ENCODE data around the gene LEKR1. TPM values are rescaled to one million over a fixed set of nuclear protein-coding genes. Genes with fewer than 3 reads are reported as not detected.

The LEKR1 gene
- total and polyA plus RNA-seq, 9 of the 15 experiments (the other 6 are each of a cell fraction or from before 2014, with no cell fraction given) = 0.76 to 1.8 (median 1.2) TPM

DNA sequence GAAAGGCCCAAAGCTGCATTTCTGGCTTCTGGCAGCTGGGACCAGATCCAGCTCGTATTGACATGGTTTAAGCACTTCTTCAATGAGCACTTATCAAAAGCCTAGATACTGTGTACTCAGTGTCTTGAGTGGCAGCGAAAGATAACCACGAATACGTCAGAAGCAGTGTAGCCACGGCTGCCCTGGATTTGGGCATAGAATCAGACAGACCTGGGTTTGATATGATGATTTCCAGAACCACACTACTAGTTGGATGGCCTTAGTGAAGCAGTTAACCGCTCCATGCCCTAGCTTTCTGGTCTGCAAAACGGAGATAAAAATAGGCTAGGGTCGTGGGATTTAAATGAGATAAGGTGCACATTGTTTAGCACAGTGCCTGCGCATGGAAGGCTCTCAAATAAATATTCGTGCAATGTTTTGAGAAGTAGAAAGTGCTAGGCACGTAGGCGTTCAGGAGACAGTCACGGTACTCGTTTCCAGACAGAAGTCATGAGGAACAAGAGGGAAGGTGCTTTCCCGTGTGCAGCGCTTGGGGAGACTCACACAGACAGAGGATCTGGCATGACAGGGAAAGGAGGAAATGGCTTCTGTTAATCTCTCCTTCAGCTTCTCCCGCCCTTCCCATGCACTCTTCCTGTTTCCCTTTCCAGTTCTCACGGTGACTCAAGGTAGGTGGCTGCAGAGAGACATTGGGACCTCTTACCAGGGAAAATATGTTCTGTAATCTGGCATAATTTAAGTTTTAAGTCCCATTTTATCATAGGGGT lies 263.5 kb downstream of the LEKR1 start (continued):
- TF ChIP-seq, protein P1, sequence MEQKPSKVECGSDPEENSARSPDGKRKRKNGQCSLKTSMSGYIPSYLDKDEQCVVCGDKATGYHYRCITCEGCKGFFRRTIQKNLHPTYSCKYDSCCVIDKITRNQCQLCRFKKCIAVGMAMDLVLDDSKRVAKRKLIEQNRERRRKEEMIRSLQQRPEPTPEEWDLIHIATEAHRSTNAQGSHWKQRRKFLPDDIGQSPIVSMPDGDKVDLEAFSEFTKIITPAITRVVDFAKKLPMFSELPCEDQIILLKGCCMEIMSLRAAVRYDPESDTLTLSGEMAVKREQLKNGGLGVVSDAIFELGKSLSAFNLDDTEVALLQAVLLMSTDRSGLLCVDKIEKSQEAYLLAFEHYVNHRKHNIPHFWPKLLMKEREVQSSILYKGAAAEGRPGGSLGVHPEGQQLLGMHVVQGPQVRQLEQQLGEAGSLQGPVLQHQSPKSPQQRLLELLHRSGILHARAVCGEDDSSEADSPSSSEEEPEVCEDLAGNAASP (IDR thresholded peaks at IDR 0.05) = no peak
- TF ChIP-seq FOXJ2 (tag; IDR thresholded peaks at IDR 0.05) (peak; percentile 80; the same call in 1 of the 2 replicates), PBX2 (CRISPR knock-in tag; IDR thresholded peaks at IDR 0.05; ENCODE audit: low read depth) (no peak), PBX2 (tag; conservative IDR thresholded peaks at IDR 0.05; ENCODE audit: low read depth) (peak; percentile 57; the same call in 1 of the 2 replicates), RHOXF2B (CRISPR knock-in tag; conservative IDR thresholded peaks at IDR 0.05) (0 out of 2 replicates have a peak, but pooled peaks have one; percentile 52), FOXA3 (CRISPR knock-in tag; conservative IDR thresholded peaks at IDR 0.05 in 1 of 2, IDR thresholded peaks at IDR 0.05 in 1 of 2) (peak in 1 of 2 experiments; percentile 80), ARNT (IDR thresholded peaks at IDR 0.05) (no peak; a peak in 1 of 4 replicates), TFAM (CRISPR knock-in tag; conservative IDR thresholded peaks at IDR 0.05) (no peak), DMBX1 (CRISPR knock-in tag; IDR thresholded peaks at IDR 0.05; ENCODE audit: borderline replicate concordance) (peak; percentile 70; the same call in 1 of the 2 replicates), SRSF7 (optimal IDR thresholded peaks at IDR 0.05; ENCODE audit: low read depth, low read length) (no peak), PHTF2 (CRISPR knock-in tag; IDR thresholded peaks at IDR 0.05) (0 out of 2 replicates have a peak, but pooled peaks have one; percentile 30), CREB1 (IDR thresholded peaks at IDR 0.05) (no peak), CREB1 (CRISPR knock-in tag; IDR thresholded peaks at IDR 0.05) (peak; percentile 52; the same call in 1 of the 2 replicates), TCF7 (IDR thresholded peaks at IDR 0.05; ENCODE audit: borderline replicate concordance) (no peak), MYBL2 (IDR thresholded peaks at IDR 0.05; ENCODE audit: low read depth) (no peak), MYBL2 (CRISPR knock-in tag; IDR thresholded peaks at IDR 0.05; ENCODE audit: borderline replicate concordance) (no peak)
- TF ChIP-seq, protein P2, sequence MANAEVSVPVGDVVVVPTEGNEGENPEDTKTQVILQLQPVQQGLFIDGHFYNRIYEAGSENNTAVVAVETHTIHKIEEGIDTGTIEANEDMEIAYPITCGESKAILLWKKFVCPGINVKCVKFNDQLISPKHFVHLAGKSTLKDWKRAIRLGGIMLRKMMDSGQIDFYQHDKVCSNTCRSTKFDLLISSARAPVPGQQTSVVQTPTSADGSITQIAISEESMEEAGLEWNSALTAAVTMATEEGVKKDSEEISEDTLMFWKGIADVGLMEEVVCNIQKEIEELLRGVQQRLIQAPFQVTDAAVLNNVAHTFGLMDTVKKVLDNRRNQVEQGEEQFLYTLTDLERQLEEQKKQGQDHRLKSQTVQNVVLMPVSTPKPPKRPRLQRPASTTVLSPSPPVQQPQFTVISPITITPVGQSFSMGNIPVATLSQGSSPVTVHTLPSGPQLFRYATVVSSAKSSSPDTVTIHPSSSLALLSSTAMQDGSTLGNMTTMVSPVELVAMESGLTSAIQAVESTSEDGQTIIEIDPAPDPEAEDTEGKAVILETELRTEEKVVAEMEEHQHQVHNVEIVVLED (CRISPR knock-in tag; IDR thresholded peaks at IDR 0.05) = 0 out of 2 replicates have a peak, but pooled peaks have one; percentile 24
- TF ChIP-seq, protein P3, sequence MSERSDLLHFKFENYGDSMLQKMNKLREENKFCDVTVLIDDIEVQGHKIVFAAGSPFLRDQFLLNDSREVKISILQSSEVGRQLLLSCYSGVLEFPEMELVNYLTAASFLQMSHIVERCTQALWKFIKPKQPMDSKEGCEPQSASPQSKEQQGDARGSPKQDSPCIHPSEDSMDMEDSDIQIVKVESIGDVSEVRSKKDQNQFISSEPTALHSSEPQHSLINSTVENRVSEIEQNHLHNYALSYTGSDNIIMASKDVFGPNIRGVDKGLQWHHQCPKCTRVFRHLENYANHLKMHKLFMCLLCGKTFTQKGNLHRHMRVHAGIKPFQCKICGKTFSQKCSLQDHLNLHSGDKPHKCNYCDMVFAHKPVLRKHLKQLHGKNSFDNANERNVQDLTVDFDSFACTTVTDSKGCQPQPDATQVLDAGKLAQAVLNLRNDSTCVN (CRISPR knock-in tag; IDR thresholded peaks at IDR 0.05) = no peak
- TF ChIP-seq, protein P4, sequence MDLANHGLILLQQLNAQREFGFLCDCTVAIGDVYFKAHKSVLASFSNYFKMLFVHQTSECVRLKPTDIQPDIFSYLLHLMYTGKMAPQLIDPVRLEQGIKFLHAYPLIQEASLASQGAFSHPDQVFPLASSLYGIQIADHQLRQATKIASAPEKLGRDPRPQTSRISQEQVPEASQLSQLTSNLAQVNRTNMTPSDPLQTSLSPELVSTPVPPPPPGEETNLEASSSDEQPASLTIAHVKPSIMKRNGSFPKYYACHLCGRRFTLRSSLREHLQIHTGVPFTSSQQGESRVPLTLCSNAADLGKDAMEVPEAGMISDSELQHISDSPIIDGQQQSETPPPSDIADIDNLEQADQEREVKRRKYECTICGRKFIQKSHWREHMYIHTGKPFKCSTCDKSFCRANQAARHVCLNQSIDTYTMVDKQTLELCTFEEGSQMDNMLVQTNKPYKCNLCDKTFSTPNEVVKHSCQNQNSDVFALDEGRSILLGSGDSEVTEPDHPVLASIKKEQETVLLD (IDR thresholded peaks at IDR 0.05) = no peak

All from K562 (cell line).